Stomach (tissue), 9 donors: Measurements from ENCODE around the gene C2CD4D. TPM values are rescaled to one million over a fixed set of nuclear protein-coding genes. Genes with fewer than 3 reads are reported as not detected.

ENCODE experiments used
- DNase-seq, 2 donors: peaks; one replicate each; pipeline versions ENCODE4 v3.0.0 to v3.0.0-alpha.2; 2013 to 2019
- H3K27ac ChIP-seq, 5 donors: fragments of 200-600 bp in 4 of 5; sonication (generic) in 4 of 5; one replicate each; pipeline ENCODE4 v1.5.1; 2013 to 2019; ENCODE audit warnings: mild to moderate bottlenecking in 1 of 5, moderate library complexity in 1 of 5
- H3K27me3 ChIP-seq, 3 donors: fragments of 200-600 bp; sonication (generic); one replicate each; pipeline ENCODE4 v1.5.1; 2017 to 2019; ENCODE audit warnings: mixed run types in 1 of 3
- H3K36me3 ChIP-seq, 4 donors: fragments of 200-600 bp; sonication (generic); 1 replicate in 3 of 4; 2 replicates in 1 of 4; pipeline ENCODE4 v1.5.1; 2016 to 2019
- H3K4me1 ChIP-seq, 4 donors: fragments of 200-600 bp; sonication (generic); one replicate each; pipeline ENCODE4 v1.5.1; 2016 to 2019
- H3K4me3 ChIP-seq, 4 donors: fragments of 200-600 bp; sonication (generic) in 3 of 4; one replicate each; pipeline ENCODE4 v1.5.1; 2016 to 2019; ENCODE audit warnings: mild to moderate bottlenecking in 1 of 4
- H3K9me3 ChIP-seq, 4 donors: fragments of 200-600 bp; sonication (generic); one replicate each; pipeline ENCODE4 v1.5.1; 2016 to 2019
- CTCF ChIP-seq, 7 experiments: fragments of 450-650 bp in 4 of 7; fragments of 200-600 bp in 3 of 7; sonication (generic) in 3 of 7; IDR thresholded peaks; one replicate each; pipeline ENCODE4 v1.5.1; 2016 to 2019; ENCODE audit warnings: antibody characterized with exemption in 7 of 7, control low read depth in 2 of 7, mild to moderate bottlenecking in 1 of 7
- EP300 ChIP-seq: sonication (generic); formaldehyde crosslinking; IDR thresholded peaks from one replicate; pipeline ENCODE4 v1.6.1; 2017; ENCODE audit warnings: antibody characterized with exemption
- POLR2A ChIP-seq, 4 donors: fragments of 450-650 bp; IDR thresholded peaks; one replicate each; pipeline ENCODE4 v1.6.1; 2016; ENCODE audit warnings: antibody characterized with exemption in 4 of 4, control low read depth in 2 of 4, mild to moderate bottlenecking in 1 of 4, moderate library complexity in 1 of 4
- POLR2AphosphoS5 ChIP-seq, 3 donors: sonication (generic); formaldehyde crosslinking; IDR thresholded peaks; one replicate each; pipeline ENCODE4 v1.6.1; 2016; ENCODE audit warnings: antibody characterized with exemption in 3 of 3
- WGBS, 5 donors: extraction: QIAGEN DNeasy Blood & Tissue Kit in 3 of 5; methylation state at CpG; one replicate each; pipeline versions ENCODE4 v1.1.5 to v1.1.7; 2013 to 2018; 5-methylcytosine and 5-hydroxymethylcytosine counted together
- intact Hi-C: fragments of 100-400 bp; cut with DNase I; formaldehyde crosslinking; loops from one replicate; pipeline ENCODE4 v1.15.1; 2023; ENCODE audit warnings: low total_unique reads
- polyA plus RNA-seq, 3 donors: library from polyadenylated mRNA; stranded (reverse); fragments of 200-250 nt; gene quantifications; one replicate each; pipeline ENCODE4 v1.2.3, GENCODE V29; 2013
- total RNA-seq, 5 donors: library from RNA; depleted of rRNA; stranded (reverse); fragments of >200 nt; gene quantifications; one replicate each; pipeline versions ENCODE4 v1.1.0 to v1.2.3, GENCODE V29; 2014 to 2016
- donor health status: healthy with polysubstance abuse.
- donor health status: Bipolar disorder and iron deficiency.
- donor health status: healthy.

Gene C2CD4D
- total and polyA plus RNA-seq, 8 donors, result 0.44 to 0.73 (median 0.58) TPM; not detected in 5

DNA sequence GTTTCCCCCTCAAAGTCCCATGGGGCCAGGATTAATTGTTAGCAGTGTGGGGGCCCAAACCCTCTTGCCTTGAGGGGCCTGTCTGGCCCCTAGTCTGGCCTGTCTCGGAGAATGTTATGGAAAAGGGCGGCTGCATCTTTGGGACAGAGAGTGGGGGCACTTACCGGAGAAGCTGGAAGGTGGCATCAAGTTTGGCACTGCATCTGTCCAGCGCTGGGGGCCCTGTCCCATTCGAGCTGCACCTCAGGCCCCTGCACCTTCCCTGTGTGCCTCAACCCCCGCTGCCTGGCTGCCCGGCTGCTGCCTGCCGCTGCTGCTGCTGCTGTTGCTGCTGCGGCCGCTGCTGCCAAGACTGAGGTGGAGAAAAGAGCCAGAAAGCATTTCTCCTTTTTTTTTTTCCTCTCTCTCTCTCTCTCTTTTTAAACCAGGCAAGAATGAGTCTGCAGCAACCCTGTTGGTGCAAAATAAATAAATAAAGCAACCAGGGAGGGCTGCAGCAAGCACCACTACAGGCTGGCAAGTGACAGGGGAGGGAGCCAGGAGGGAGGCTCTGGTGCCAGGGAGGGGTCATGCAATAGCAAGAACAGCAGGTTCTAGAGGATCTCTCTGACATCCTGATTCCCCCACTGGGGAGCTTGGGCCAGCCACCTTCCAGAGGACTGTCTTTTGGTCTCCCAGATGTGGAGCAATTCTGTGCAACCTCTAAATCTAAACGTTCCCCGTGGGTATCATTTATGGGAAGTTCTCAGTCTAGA lies 34.4 kb downstream of the C2CD4D start, which contains the start of gene LINGO4:
Gene LINGO4, minus strand, starts transcription at position 354 of the 755 bp plus-strand sequence. CDS start 2,715 bp downstream, outside the sequence.
- TF ChIP-seq POLR2AphosphoS5 (IDR thresholded peaks at IDR 0.05) (no peak), CTCF (IDR thresholded peaks at IDR 0.05) (no peak), EP300 (no peak), POLR2A (IDR thresholded peaks at IDR 0.05) (no peak)
- Histone ChIP-seq H3K9me3 (no peaks in the 10 kb centered on the region), H3K27me3 (peaks cover 0 to 38% (median 0%) of the 10 kb centered on the region in 3 donors), H3K36me3 (peaks cover 0 to 22% (median 12%) of the 10 kb centered on the region in 4 donors), H3K4me1 (no peaks in the 10 kb centered on the region), H3K4me3 (no peak within 1 kb of the TSS), H3K27ac (no peak within 1 kb of the TSS)
- intact Hi-C loops, result no loop called here
- DNase-seq, result no peak
- 40 to 57% (median 54%) methylated on average over 10 to 12 of the region's 12 CpGs for WGBS, 5 donors

DNA sequence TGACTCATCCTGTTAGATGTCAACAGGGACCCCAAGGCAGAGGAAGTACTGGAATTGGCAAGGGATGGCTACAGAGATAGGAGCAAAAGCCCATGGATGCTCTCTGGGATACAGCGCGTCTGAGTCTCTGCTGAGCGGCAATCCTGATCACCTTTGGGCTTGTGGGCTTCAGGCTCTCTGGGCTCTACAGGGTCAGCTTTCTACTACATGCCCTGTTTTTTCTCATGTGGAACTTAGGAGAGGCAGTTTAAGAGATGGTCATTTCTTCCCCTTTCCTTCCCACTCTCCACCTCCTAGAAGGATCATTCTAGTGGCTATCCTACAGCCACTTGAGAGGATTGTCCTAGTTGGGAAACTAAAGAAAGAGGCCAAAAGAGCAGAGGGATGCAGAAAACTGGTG lies 35.7 kb downstream of the C2CD4D start:
- no peak overlapping the region for H3K27ac ChIP-seq
- WGBS, 5 donors, result 94 to 98% (median 95%) methylated on average over 3 of the region's 3 CpGs
- H3K4me1 ChIP-seq, result no peaks in the 10 kb centered on the region
- intact Hi-C loops, result no loop called here
- TF ChIP-seq POLR2AphosphoS5 (IDR thresholded peaks at IDR 0.05), result no peak
- TF ChIP-seq CTCF (IDR thresholded peaks at IDR 0.05), result no peak
- TF ChIP-seq POLR2A (IDR thresholded peaks at IDR 0.05), result no peak
- TF ChIP-seq EP300, result no peak
- peaks cover 0 to 49% (median 0%) of the 10 kb centered on the region in 3 donors for H3K27me3 ChIP-seq
- peaks cover 0 to 22% (median 12%) of the 10 kb centered on the region in 4 donors for H3K36me3 ChIP-seq
- H3K4me3 ChIP-seq, result no peak overlapping the region
- DNase-seq, result no peak
- no peaks in the 10 kb centered on the region for H3K9me3 ChIP-seq

DNA sequence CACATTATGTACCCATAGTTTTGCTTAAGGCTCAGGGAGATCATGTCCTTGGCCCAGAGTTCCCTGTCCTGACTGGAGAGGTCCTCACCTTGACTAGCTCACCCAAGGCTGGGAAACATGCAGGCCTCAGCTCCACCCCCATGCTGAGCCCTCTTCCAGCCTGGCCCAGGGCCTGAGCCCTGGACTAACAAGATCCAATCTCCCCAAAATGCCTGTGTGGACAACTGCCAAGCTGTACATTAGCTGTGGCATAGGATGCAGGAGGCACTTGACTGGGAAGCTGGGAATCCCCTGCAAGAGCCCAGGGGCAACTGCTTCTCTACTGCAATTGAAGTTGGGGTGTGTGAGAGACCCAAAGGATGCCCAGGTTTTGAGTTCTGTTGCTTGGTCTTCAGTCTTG lies 36.5 kb downstream of the C2CD4D start:
- no peak overlapping the region for H3K4me3 ChIP-seq
- intact Hi-C loops, result no loop called here
- TF ChIP-seq CTCF (IDR thresholded peaks at IDR 0.05) (no peak), EP300 (no peak), POLR2AphosphoS5 (IDR thresholded peaks at IDR 0.05) (no peak), POLR2A (IDR thresholded peaks at IDR 0.05) (no peak)
- DNase-seq, result no peak
- no peaks in the 10 kb centered on the region for H3K4me1 ChIP-seq
- no peak overlapping the region for H3K27ac ChIP-seq
- peaks cover 0 to 15% (median 11%) of the 10 kb centered on the region in 4 donors for H3K36me3 ChIP-seq
- peaks cover 0 to 49% (median 0%) of the 10 kb centered on the region in 3 donors for H3K27me3 ChIP-seq
- H3K9me3 ChIP-seq, result no peaks in the 10 kb centered on the region

DNA sequence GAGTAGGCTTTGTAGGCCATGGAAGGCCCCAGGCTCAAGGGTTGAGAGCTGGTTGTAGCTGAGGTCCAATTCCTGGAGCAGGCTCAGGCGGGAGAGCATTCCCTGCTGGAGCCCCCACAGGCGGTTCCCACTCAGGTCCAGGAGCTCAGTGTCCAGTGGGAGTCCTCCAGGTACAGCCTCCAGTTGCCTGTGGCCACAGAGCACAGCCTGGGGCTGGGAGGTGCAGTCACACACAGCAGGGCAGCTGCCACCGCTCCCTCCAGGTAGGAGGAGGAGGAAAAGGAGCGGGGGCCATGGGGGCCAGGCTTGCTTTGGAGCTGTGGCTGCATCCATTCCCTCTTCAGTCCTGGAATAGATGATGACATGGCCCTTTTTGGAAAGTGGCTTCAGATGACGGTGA lies 37.2 kb downstream of the C2CD4D start:
- intact Hi-C loops, result no loop called here
- TF ChIP-seq EP300 (no peak), POLR2AphosphoS5 (IDR thresholded peaks at IDR 0.05) (no peak), CTCF (IDR thresholded peaks at IDR 0.05) (no peak), POLR2A (IDR thresholded peaks at IDR 0.05) (no peak)
- Histone ChIP-seq H3K4me3 (no peak overlapping the region), H3K9me3 (no peaks in the 10 kb centered on the region), H3K27me3 (peaks cover 0 to 48% (median 0%) of the 10 kb centered on the region in 3 donors), H3K27ac (no peak overlapping the region), H3K4me1 (no peaks in the 10 kb centered on the region), H3K36me3 (peaks cover 0 to 7% (median 5%) of the 10 kb centered on the region in 4 donors)
- DNase-seq, result no peak
- 81 to 95% (median 89%) methylated on average over 4 to 5 of the region's 5 CpGs for WGBS, 5 donors
